ENCODE data around the gene AGAP1. TPM values are rescaled to one million over a fixed set of nuclear protein-coding genes. Genes with fewer than 3 reads are reported as not detected.

The AGAP1 gene
- total and polyA plus RNA-seq, 2 donors (not counting 3 experiments of a cell fraction or from before 2014, with no cell fraction given) = 10.2 to 20.9 TPM

DNA sequence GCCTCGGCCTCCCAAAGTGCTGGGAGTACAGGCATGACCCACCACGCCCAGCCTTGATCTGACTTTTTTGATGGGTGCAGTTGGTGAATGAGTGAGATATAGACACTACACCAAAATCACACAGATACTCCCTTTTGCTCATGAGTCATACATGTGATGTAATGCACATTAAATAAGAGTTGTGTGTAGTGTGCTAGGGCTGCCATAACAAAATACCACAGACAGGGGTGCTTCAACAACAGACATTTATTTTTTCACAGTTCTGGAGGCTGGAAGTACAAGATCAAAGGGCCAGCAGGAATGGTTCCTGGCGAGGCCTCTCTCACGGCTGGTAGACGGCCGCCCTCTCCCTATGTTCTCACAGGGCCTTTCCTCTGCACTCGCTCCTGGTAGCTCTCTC is 627.7 kb downstream of the AGAP1 start:
- Histone ChIP-seq H3K27ac (ENCODE audit: insufficient read depth, low read depth, low read length) (no peak overlapping the region), H2AFZ (ENCODE audit: low read depth, low read length) (no peak overlapping the region), H3K4me1 (ENCODE audit: control insufficient read depth, extremely low read depth, insufficient read depth, low read length) (no peaks in the 10 kb centered on the region), H3K36me3 (ENCODE audit: control insufficient read depth in 2 of 2, extremely low read depth in 1 of 2, insufficient read depth in 2 of 2, low read length in 2 of 2) (no peaks in the 10 kb centered on the region), H4K20me1 (replicated peaks; ENCODE audit: control insufficient read depth, extremely low read depth, insufficient read depth, low read length) (no peaks in the 10 kb centered on the region), H3K9ac (replicated peaks; ENCODE audit: extremely low read depth, insufficient read depth, low read length) (no peak overlapping the region), H3K27me3 (ENCODE audit: control insufficient read depth in 2 of 2, insufficient read depth in 2 of 2, low read length in 2 of 2) (no peaks in the 10 kb centered on the region), H3K9me1 (replicated peaks; ENCODE audit: control insufficient read depth, extremely low read depth, insufficient read depth, low read length) (no peaks in the 10 kb centered on the region), H3K4me3 (replicated peaks in 1 of 3; ENCODE audit: insufficient read depth in 1 of 3, low read depth in 1 of 3, low read length in 3 of 3) (no peak overlapping the region), H3K79me2 (ENCODE audit: control insufficient read depth, insufficient read depth, low read length) (no peaks in the 10 kb centered on the region), H3K4me2 (ENCODE audit: insufficient read depth, low read length) (no peak overlapping the region), H3K9me3 (replicated peaks; ENCODE audit: control insufficient read depth, insufficient read depth, low read length) (no peaks in the 10 kb centered on the region)
- no TSS peak for BruUV-seq (replicated peaks)
- no peak for FAIRE-seq
- TF ChIP-seq, protein P1, sequence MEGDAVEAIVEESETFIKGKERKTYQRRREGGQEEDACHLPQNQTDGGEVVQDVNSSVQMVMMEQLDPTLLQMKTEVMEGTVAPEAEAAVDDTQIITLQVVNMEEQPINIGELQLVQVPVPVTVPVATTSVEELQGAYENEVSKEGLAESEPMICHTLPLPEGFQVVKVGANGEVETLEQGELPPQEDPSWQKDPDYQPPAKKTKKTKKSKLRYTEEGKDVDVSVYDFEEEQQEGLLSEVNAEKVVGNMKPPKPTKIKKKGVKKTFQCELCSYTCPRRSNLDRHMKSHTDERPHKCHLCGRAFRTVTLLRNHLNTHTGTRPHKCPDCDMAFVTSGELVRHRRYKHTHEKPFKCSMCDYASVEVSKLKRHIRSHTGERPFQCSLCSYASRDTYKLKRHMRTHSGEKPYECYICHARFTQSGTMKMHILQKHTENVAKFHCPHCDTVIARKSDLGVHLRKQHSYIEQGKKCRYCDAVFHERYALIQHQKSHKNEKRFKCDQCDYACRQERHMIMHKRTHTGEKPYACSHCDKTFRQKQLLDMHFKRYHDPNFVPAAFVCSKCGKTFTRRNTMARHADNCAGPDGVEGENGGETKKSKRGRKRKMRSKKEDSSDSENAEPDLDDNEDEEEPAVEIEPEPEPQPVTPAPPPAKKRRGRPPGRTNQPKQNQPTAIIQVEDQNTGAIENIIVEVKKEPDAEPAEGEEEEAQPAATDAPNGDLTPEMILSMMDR (IDR thresholded peaks at IDR 0.05; ENCODE audit: extremely low read depth in 1 of 2, insufficient read depth in 1 of 2, low read depth in 1 of 2, low read length in 2 of 2) = no peak
- TF ChIP-seq POLR2AphosphoS5 (IDR thresholded peaks at IDR 0.05; ENCODE audit: insufficient read depth, low read depth, low read length) (no peak), JUN (IDR thresholded peaks at IDR 0.05; ENCODE audit: borderline replicate concordance, insufficient read depth, insufficient read length, low read depth) (no peak), MYC (IDR thresholded peaks at IDR 0.05; ENCODE audit: low read depth, low read length) (no peak), EZH2 (IDR thresholded peaks at IDR 0.05; ENCODE audit: borderline replicate concordance, low read depth, low read length, severe bottlenecking) (no peak), FOS (IDR thresholded peaks at IDR 0.05; ENCODE audit: borderline replicate concordance, insufficient read depth, low read length) (no peak), GATA2 (IDR thresholded peaks at IDR 0.05; ENCODE audit: insufficient read depth, insufficient read length, low read depth, low read length) (no peak), POLR2A (IDR thresholded peaks at IDR 0.05; ENCODE audit: low read depth, low read length) (no peak)
- TF ChIP-seq, protein P2, sequence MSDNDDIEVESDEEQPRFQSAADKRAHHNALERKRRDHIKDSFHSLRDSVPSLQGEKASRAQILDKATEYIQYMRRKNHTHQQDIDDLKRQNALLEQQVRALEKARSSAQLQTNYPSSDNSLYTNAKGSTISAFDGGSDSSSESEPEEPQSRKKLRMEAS (IDR thresholded peaks at IDR 0.05; ENCODE audit: insufficient read depth, insufficient read length) = no peak
- DNase-seq (ENCODE audit: low read depth, low spot score) = no peak
- intact Hi-C loops (cut with micrococcal nuclease) (no loop called here), dilution Hi-C loops (cut with MboI; ENCODE audit: extremely low pct_ligation_motif_present, low sequenced_read_pairs) (no loop called here)
- ChIA-PET CTCF (no interaction called here), POLR2A (interaction anchor here (0.6 kb wide), 1 partner anchor 993 kb away, joined by 6 read pairs; no protein-coding TSS in a partner anchor)

Measured in endothelial cell of umbilical vein (primary cell).